Activated CD4-positive, alpha-beta T cell treated with anti-CD3 and anti-CD28 coated beads for 48 hours (primary cell): ENCODE data around the gene RIN3.

Experiments used
- DNase-seq: peaks from one replicate; pipeline ENCODE4 v3.0.0-alpha.2; 2020

The RIN3 gene

GRCh38 chr14:92513204-92513965 lies at the start of gene RIN3:
Gene RIN3 (plus strand): TSS chr14:92513781. CDS start chr14:92513933, 152 bp downstream.
- peak; percentile 56 for DNase-seq

- no peak for DNase-seq
Measured at GRCh38 chr14:92464156-92464555, 49.4 kb upstream of the RIN3 start.

GRCh38 chr14:92464716-92465115 lies 48.9 kb upstream of the RIN3 start:
- no peak for DNase-seq

- DNase-seq: no peak
Measured at GRCh38 chr14:92465353-92466055, 48.1 kb upstream of the RIN3 start.

GRCh38 chr14:92466059-92466458 lies 47.5 kb upstream of the RIN3 start:
- no peak for DNase-seq

GRCh38 chr14:92469515-92469914 lies 44.1 kb upstream of the RIN3 start:
- DNase-seq: no peak

- DNase-seq: no peak
Measured at GRCh38 chr14:92470215-92470614, 43.4 kb upstream of the RIN3 start.

GRCh38 chr14:92470811-92471210 lies 42.8 kb upstream of the RIN3 start:
- DNase-seq: no peak

- no peak for DNase-seq
Measured at GRCh38 chr14:92471919-92472318, 41.7 kb upstream of the RIN3 start.

- no peak for DNase-seq
Measured at GRCh38 chr14:92472860-92473259, 40.7 kb upstream of the RIN3 start.

- no peak for DNase-seq
Measured at GRCh38 chr14:92473261-92473968, 40.2 kb upstream of the RIN3 start.

GRCh38 chr14:92473969-92474535 lies 39.5 kb upstream of the RIN3 start:
- DNase-seq: no peak

GRCh38 chr14:92475037-92475436 lies 38.5 kb upstream of the RIN3 start:
- DNase-seq: no peak

GRCh38 chr14:92475451-92476187 lies 38.0 kb upstream of the RIN3 start:
- DNase-seq: no peak

GRCh38 chr14:92480856-92481255 lies 32.7 kb upstream of the RIN3 start:
- no peak for DNase-seq

- DNase-seq: no peak
Measured at GRCh38 chr14:92481386-92481785, 32.2 kb upstream of the RIN3 start.

- no peak for DNase-seq
Measured at GRCh38 chr14:92481811-92482555, 31.6 kb upstream of the RIN3 start.

GRCh38 chr14:92482621-92483319 lies 30.8 kb upstream of the RIN3 start:
- no peak for DNase-seq

- no peak for DNase-seq
Measured at GRCh38 chr14:92484132-92484823, 29.3 kb upstream of the RIN3 start.

GRCh38 chr14:92486881-92487280 lies 26.7 kb upstream of the RIN3 start:
- no peak for DNase-seq
